Activated naive CD4-positive, alpha-beta T cell (primary cell): ENCODE measurements around the gene DOCK1.
"Not testable (repeated sequence)": the region's sequence is repeated elsewhere in the genome, so short reads cannot be mapped to it uniquely, and the experiment has no call there.

ENCODE experiments used
- DNase-seq, 4 experiments: peaks; one replicate each; lab custom pipeline; 2025; lab: John Stamatoyannopoulos, UW

The DOCK1 gene

DNA sequence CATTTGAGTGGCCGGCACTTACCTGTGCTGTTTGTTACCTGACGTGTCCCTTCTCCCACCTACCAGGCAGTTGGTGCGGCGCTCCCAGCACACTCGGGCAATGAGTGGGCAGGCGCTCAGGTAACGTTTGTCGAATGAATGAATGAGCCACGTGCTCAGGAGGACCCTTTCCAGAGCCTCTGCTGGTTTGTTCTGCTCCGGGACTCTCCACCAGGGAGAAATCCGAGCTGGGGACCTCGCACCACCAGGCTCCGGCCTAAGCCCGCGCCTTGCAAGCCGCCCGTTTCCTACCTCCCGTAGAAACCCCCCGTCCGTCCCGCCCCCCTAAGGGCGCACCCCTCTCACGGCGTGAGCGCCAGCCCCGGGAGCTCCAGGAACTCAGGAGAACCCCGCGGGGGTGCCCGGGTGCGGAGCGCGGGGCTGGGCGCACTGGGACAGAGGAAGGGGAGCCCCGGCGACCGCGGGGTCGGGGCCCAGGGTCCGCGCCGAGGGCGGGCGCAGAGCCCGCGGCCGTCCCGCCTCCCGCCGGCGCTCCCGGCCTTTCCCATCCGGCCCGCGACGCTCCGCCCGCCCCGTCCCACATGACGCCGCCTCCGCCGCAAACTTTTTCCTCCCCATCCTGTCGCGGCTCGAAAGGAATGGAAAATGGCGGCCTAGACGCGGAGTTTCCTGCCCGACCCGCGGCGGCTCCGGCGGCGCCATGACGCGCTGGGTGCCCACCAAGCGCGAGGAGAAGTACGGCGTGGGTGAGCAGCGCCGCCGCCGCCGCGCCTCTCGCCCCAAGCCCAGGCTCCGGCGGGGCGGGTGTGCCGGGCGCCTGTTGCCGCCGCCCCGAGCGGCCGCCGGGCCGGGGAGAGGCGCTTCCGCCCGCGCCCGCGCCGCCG, at the start of gene DOCK1:
Gene DOCK1, plus strand, starts transcription at position 611 of the 884 bp plus-strand sequence. Its CDS starts 90 bp downstream, at position 701.
- no peak for DNase-seq

- no peak for DNase-seq
These were observed 47.9 kb upstream of the DOCK1 start for GRCh38 chr10:126857178-126857806.

DNA sequence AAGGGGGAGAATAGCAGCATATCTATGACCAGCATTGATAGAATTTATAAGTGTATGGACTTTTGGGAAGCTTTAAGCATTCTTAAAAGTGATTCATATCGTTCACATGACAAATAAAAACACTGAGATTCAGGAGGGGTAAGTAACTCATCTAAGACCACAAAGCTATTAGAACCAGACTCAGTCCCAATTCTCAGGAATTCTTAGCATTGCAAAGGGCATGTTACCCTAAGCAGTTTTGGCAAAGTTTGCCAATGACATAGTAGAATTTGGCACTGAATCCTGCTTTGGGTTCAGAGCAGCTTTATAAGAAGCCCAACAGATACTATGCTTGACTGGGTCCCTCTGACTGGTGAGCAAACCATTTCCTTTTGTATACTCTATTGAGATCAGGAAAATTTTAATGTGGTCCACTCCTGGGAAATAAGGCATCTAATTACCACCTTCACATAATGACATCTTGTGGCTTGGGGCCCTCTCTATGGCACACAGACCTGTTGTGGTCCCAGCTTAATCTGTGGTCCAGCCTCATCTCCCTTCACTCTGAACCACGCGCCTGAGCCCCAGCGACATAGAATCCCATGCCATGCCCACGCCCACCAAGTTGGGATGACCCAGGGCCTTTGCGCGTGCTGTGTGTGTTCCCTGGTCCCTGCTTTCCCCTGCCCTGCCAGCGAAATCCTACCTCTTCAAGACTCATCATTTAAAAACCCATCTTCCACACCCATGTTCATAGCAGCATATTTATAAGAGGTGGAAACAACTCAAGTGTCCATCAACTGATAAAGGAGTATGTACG, 37.5 kb upstream of the DOCK1 start:
- no peak for DNase-seq

DNA sequence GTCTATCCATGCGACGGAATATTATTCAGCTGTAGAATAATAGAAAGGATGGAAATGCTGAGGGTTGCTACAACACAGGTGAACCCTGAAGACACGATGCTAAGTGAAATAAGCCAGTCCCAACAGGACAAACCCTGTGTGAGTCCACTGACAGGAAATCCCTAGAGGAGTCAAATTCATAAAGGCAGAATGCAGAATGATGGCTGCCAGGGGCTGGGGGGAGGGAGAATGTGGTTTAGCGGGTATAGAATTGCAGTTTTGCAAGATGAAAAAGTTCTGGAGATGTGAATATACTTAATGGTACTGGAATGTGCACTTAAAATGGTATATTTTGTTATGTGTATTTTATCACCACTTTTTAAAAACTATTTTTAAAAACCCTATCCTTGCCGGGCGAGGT, 36.9 kb upstream of the DOCK1 start:
- no peak for DNase-seq

- no peak for DNase-seq
These were observed 33.1 kb upstream of the DOCK1 start for GRCh38 chr10:126872135-126872534.

GRCh38 chr10:126872768-126873167, 32.5 kb upstream of the DOCK1 start:
- no peak for DNase-seq

GRCh38 chr10:126876456-126876855, 28.8 kb upstream of the DOCK1 start:
- DNase-seq, result no peak

DNA sequence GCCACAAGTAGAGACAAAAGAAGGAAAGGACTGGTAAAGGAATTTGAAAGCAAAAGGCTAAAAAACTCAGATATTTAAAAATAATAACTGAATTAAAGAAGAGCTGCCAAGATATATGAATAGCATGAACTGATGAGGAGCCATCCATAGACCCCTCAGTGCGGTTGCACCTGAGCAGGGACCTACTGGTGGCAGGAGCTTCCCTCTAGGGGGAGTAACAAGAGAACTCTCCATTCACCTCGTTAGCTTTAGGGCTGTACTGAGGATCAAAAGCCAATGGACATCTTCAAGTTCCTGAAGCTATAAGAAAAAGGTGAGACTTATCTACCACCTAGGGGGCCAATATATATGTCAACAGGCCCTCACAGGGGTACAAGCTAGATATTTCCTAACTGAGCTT, 27.8 kb upstream of the DOCK1 start:
- no peak for DNase-seq

GRCh38 chr10:126878594-126878993, 26.6 kb upstream of the DOCK1 start:
- DNase-seq, result no peak

DNA sequence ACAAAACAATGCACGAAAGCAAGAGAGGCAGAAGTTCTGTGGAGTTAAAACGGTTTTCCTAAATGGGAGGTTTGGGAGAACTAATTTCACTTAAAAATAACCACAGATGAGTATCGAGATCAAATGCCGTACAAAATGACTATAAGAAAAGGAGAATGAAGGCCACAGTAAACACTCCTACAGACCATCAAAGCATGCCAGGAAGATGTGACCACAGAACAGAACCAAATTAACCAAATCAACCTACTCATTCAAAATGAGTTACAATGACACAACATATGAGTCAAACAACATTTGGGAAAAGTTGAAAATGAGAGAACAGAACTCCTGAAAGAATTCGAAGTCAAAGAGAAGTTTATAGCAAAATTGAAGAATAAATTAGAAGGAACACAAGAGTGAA, 24.3 kb upstream of the DOCK1 start:
- DNase-seq, result no peak

- not testable (repeated sequence) for DNase-seq
These were observed 23.2 kb upstream of the DOCK1 start for GRCh38 chr10:126882055-126882454.

GRCh38 chr10:126888436-126888835, 16.8 kb upstream of the DOCK1 start:
- not testable (repeated sequence) for DNase-seq

GRCh38 chr10:126889421-126889820, 15.8 kb upstream of the DOCK1 start:
- DNase-seq, result no peak

DNA sequence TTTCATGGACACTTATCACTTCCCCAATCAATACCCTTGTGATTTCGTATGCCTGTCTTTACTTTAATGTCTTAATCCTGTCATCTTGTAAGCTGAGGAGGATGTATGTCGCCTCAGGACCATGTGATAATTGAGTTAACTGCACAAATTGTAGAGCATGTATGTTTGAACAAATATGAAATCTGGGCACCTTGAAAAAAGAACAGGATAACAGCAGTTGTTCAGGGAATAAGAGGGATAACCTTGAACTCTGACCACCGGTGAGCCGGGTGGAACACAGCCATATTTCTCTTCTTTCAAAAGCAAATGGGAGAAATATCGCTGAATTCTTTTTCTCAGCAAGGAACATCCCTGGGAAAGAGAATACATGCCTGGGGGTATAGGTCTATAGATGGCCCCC, 14.4 kb upstream of the DOCK1 start:
- DNase-seq, result not testable (repeated sequence)

GRCh38 chr10:126892226-126893175, 12.7 kb upstream of the DOCK1 start:
- DNase-seq, result no peak

GRCh38 chr10:126893206-126893605, 12.0 kb upstream of the DOCK1 start:
- no peak for DNase-seq

GRCh38 chr10:126893841-126894240, 11.4 kb upstream of the DOCK1 start:
- no peak for DNase-seq

DNA sequence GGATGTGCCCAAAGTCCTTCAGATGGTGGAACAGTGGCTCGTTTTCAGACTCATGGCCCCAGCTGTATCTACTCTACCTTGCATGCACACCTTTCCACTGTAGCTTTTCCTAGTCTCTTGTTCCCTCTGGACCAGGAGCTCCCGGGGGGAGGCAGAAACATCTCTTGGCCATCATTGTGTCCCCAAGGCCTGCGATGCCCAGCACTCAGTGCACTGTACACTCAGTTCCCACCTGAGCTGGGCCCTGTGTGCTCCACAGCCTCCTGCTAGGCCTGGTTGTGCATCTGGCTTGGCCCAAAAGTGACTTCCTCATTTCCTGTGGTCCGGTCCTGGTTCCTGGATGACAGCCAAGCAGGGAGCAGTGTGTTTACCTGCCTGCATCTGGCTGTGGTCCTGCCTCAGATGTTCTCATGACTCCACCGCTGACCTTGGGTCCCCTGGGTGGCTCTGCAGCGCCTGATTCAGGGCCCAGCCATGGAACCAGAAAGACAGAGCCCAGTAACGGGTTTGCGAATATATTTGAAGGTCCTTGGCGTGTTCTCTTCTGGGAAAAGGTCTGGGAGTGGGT, 9.9 kb upstream of the DOCK1 start:
- no peak for DNase-seq

DNA sequence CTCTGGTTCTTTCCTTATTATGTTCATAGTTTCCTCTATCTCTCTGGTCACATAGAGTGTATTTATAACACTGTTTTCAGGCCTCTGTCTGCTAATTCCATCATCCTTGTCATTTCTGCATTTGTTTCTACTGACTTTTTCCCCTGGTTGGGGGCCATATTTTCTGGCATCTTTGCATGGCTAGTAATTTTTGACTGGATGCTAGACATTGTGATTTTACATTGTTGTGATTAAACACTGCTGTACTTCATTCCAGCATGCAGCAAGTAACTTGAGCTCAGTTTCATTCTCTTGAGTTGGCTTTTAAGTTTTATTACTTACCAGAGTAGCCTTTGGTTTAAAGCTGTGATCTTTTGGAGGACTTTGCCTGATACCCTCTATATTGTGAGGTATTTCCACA, 6.8 kb upstream of the DOCK1 start:
- DNase-seq, result no peak

GRCh38 chr10:126899529-126899928, 5.7 kb upstream of the DOCK1 start:
- not testable (repeated sequence) for DNase-seq

DNA sequence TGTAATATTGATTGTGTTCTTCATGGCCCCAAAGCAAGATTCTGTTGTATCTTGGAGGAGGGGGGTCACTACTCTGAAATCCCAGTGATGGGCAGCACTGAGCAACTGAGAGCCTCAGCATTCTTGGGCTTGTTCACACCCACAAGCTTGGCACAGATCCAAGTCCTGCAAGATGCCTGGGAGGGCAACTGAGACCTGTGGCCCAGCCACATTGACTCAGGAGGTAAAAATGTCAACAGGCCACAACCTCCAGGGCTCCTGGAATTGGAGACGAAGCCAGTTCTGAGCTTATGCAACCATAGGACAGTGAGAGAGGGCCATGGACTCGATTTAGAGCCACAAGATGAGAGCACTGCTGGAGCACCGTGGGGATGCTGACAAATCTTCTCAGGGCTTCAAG, 3.1 kb upstream of the DOCK1 start:
- DNase-seq, result no peak
